ENCODE data around the gene APOBEC3A.
"Not testable (repeated sequence)": the region's sequence is repeated elsewhere in the genome, so short reads cannot be mapped to it uniquely, and the experiment has no call there.

The APOBEC3A gene

DNA sequence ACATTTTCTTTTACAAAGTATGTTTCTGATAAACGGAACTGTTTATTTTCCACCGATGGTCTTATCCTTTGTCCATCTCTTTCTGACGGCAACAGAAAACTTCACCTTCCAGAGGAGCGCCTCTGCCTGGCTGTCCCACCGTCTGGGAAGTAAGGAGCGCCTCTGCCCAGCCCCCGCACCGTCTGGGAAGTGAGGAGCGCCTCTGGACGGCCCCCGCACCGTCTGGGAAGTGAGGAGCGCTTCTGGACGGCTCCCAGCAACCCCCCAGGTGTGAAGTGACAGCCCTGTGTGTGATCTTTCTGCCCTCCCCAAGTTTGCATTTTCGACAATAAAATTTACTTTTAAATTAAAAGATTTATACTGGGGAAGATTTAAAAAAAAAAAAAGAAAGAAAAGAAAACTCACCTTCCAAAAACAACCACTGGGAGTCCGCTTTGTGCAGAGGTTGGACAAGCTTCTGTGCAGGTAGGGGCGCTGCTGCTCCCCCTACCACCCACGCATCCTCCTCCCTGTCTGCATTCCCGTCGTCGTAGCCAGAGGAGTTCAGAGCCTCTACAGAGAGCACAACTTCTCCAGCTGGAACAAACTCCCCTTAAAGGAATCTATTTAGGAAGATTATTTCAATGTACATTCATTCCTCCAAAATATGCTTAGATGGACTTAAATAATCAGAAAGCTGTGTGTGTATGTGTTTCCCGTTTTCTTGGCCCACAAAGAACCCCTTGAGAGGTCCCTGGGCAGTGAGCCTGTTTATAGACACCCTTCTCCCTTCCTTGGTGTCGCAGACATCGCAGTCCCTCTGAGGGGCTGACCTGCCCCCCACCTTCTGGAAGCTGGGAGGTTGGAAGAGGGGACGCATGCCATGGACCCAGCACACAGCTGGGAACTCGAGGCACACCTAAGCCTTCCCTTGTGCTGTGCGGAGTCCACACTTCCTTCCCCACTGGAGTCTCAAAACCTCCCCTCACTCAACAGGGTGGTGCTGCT lies 23.9 kb downstream of the APOBEC3A start:
- no peak for DNase-seq (ENCODE audit: low read depth, low spot score)

DNA sequence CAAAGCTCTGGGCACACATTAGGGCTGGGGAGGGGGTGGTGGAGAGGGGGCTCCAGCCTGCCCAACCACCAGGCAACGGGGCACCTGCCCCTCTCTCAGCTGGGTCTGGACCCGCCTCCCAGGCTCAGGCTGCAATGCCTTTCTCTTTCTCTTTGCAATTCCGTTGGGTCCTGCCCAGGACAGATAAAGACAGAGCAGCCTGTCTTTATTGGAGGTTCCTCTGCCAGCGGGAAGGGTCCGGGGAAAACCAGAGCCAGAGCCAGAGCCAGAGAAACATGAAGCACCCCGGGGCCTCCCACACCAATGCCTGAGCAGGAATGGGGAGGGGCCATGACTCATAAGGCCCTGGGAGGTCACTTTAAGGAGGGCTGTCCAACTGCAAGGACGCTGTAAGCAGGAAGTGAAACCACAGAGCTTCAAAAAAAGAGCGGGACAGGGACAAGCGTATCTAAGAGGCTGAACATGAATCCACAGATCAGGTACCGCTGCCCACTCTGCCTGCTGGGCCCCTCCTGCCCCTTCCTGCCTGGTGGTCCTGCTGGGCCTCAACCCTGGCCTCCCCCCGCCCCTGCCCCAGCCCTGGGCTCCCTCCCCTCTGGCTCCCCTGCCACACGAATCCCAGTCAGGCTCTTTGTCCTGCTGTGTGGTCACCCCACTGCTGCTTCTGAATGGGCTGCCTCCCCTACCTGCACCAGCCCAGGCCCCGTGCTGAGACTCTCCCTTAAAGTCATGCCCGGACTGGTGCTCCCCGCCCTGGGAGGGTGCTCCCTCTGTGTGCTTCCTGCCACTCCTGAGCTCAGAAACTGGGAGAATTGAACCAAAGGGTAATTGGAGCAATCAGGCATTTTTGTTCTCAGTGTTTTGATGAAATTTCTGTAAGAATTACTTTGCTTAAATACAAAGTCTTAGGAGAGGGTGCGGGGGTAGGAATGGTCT lies 24.9 kb downstream of the APOBEC3A start, which contains the start of gene APOBEC3B:
Gene APOBEC3B, plus strand, starts transcription at position 356 of the 936 bp plus-strand sequence. Its CDS starts 107 bp downstream, at position 463.
- peak; percentile 47 for DNase-seq (ENCODE audit: low read depth, low spot score)

- DNase-seq (ENCODE audit: low read depth, low spot score), result no peak
Measured at GRCh38 chr22:38984224-38984623, 26.8 kb downstream of the APOBEC3A start.

DNA sequence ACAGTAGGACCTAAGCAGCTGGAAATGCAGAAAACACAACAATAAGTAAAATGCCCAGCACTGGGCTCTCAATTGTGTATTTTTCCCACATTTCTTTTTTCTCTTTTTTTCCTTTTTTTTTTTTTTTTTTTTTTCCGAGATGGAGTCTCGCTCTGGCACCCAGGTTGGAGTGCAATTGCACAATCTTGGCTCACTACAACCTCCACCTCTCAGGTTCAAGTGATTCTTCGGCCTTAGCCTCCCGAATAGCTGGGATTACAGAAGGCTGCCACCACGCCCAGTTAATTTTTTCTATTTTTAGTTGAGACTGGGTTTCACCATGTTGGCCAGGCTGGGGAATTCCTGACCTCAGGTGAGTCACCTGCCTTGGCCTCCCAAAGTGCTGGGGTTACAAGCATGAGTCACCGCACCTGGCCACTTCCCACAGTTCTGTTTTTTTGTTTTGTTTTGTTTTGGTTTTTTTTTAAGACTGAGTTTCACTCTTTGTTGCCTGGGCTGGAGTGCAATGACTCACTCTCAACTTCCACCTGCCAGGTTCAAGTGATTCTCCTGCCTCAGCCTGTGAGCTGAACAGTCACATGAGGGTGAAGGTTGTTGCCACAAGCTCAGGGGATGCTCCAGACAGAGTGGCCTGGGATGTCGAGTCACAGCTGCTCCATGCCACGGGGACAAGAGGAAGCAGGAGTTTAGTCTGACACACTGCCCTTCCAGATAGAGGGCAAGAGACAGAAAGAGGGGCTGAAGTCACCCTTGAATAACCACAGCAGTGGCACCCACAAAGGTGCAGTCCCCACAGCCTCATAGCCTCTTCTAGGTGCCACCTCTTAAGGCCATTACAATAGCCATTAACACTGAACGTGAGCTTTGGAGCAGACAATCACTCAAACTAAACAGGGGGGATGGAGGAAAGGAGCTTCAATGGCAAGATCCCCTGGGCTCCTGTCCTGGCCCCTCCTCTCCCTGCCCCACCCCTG lies 27.7 kb downstream of the APOBEC3A start:
- peak; percentile 68 for DNase-seq (ENCODE audit: low read depth, low spot score)

DNA sequence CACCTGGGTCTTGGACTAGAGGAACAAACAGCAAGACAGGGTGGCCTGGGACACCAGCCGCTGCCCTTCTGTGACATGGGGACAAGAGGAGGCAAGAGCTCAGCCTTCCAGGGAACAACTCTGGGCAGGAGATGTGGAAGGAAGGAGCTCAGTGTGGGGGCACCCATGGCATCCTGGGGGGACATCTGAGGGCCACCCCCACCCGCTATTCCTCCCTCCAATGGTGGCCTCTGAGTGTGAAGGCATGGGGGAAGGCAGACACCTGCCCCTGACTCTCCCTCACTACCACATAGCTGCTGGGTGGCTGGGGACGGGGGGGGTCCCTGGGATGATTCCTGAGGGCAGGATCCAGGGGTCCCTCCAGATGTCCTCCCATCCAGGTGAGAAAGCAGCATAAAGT lies 29.2 kb downstream of the APOBEC3A start:
- no peak for DNase-seq (ENCODE audit: low read depth, low spot score)

DNA sequence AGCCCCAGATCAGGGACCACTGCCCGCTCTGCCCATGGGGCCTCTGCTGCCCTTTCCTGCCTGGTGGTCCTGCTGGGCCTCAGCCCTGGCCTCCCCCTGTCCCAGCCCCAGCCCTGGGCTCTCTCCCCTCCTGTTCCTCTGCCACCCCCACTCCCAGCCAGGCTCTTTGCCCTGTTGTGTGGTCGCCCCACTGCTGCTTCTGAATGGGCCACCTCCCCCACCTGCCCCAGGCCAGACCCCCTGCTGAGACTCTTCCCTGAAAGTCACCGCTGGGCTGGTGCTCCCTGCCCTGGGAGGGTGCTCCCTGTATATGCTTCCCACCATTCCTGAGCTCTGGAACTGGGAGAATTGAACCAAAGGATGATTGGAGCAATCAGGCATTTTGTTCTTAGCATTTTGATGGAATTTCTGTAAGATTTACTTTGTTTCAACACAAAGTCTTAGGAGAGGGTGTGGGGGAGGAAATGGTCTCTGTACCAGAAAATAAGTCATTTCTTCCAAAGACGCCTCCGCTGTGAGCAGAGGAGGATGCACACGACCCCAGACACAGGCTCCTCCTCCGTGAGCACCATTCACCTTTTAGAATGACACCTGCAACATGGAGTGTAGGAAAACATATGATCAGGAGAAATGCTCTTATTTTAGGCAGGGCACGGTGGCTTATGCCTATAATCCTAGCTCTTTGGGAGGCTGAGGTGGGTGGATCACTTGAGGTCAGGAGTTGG lies 29.9 kb downstream of the APOBEC3A start:
- no peak for DNase-seq (ENCODE audit: low read depth, low spot score)

DNA sequence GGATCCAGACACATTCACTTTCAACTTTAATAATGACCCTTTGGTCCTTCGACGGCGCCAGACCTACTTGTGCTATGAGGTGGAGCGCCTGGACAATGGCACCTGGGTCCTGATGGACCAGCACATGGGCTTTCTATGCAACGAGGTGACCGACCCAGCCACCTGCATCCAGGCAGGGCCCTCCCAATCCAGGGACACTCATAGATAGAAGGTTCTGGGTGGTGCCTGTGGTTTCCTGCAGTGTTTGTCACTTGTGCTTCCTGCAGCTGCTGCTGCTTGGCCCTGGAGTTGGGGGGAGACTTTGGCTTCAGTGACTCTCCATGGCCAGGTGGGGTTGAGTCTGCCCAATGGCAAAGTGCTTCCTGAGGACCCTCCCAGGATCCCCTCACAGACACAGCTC lies 32.1 kb downstream of the APOBEC3A start:
- DNase-seq (ENCODE audit: low read depth, low spot score), result no peak

DNA sequence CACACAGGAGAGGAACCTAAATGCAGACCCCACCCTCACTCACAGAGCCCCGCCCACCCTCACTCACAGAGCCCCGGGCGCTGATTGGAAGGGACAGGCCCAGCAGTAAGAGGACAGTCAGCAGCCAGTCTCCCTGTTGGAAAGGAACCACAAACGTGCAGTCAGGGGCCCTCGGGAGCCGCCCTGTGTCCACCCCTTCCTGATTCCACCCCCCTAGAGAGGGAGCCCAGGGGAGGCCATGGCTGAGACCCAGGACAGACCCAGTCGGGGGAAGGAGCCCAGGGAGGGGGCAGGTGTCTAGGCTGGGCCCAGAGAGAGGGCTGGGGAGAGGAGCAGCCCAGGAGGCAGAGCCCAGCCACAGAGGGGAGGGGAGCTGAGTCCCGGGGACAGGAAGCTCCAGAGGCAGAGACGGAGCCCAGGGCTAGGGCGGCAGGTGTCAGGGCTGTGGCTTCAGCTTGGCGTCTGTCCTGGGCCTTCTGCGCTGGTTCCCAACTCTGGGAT lies 35.5 kb downstream of the APOBEC3A start:
- DNase-seq (ENCODE audit: low read depth, low spot score), result not testable (repeated sequence)

DNA sequence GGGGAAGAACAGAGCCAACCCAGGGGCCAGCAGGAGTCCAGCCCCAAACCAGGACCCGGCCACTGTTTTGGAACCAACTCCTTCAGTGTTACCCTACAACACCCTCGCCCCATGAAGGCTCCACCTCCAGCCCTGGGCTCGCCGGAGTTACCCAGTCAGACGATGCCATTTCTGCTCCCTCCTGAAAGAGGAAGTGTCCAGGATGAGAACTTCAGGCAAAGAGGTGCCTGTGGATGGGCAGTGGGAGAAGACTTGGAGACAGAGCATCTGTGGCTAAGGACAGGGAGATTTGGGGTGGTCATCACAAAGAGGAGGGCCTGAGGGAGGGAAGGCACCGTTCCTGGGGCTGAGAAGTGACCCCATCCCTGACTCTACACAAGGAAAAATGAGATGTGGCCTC lies 38.7 kb downstream of the APOBEC3A start:
- no peak for DNase-seq (ENCODE audit: low read depth, low spot score)

DNA sequence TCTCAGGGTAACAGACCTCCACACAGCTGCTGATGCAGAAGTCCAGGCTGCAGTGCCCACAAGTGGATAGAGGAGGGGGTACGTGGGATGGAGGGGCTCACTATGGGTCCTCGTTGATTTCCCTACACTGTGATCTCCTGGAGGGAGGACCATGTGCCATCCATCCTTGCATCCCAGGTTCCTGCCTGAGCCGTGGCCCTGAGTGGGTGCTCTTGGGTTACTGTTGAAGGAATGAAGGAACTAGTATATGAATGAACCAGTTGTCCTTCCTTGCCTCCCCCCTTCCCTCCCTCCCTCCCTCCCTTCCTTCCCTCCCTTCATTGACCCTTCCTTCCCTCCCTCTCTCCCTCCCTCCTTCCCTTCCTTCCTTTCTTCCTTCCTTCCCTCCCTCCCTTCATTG lies 40.1 kb downstream of the APOBEC3A start:
- no peak for DNase-seq (ENCODE audit: low read depth, low spot score)

GRCh38 chr22:39003165-39003638 lies 45.8 kb downstream of the APOBEC3A start:
- DNase-seq (ENCODE audit: low read depth, low spot score), result peak; percentile 43

DNA sequence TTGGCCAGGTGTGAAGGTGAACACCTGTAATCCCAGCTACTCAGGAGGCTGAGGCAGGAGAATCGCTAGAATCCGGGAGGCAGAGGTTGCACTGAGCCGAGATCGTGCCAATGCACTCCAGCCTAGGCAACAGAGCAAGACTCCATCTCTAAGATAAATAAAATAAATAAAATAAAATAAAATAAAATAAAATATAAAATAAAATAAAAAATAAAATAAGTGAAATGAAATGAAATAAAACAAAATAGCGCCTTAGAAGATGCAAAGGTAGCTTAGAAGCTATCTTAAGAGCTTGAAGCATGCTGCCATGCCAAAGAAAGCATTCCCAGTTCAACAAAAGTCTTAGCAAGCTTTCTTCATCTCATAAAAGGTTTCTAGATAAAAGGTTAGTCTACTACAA lies 49.8 kb downstream of the APOBEC3A start:
- no peak for DNase-seq (ENCODE audit: low read depth, low spot score)

- DNase-seq (ENCODE audit: low read depth, low spot score), result not testable (repeated sequence)
Measured at GRCh38 chr22:39008271-39008850, 51.0 kb downstream of the APOBEC3A start.

DNA sequence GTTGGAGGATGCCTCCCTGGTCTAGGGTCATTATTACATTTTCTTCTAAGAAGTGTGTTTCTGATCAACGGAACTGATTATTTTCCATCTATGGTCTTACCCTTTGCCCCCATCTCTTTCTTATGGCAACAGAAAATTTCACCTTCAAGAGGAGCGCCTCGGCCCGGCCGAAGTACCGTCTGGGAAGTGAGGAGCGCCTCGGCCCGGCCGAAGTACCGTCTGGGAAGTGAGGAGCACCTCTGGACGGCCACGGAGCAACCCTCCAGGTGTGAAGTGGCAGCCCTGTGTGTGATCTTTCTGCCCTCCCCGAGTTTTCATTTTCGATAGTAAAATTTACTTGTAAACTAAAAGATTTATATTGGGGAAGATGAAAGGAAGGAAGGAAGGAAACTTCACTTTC lies 53.5 kb downstream of the APOBEC3A start:
- DNase-seq (ENCODE audit: low read depth, low spot score), result no peak
